HG02840 (cell line): ENCODE data around the gene OR4X2.
"Not testable (repeated sequence)": the region's sequence is repeated elsewhere in the genome, so short reads cannot be mapped to it uniquely, and the experiment has no call there.

Experiments
- ATAC-seq: cut with Tn5 transposase; IDR thresholded peaks from one replicate; pipeline ENCODE4 v1.9.1; 2021; ENCODE audit warnings: mild to moderate bottlenecking, moderate library complexity, moderate number of reproducible peaks; ENCODE audit not compliant: unreplicated experiment, low FRiP score

Gene OR4X2, protein sequence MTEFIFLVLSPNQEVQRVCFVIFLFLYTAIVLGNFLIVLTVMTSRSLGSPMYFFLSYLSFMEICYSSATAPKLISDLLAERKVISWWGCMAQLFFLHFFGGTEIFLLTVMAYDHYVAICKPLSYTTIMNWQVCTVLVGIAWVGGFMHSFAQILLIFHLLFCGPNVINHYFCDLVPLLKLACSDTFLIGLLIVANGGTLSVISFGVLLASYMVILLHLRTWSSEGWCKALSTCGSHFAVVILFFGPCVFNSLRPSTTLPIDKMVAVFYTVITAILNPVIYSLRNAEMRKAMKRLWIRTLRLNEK

DNA sequence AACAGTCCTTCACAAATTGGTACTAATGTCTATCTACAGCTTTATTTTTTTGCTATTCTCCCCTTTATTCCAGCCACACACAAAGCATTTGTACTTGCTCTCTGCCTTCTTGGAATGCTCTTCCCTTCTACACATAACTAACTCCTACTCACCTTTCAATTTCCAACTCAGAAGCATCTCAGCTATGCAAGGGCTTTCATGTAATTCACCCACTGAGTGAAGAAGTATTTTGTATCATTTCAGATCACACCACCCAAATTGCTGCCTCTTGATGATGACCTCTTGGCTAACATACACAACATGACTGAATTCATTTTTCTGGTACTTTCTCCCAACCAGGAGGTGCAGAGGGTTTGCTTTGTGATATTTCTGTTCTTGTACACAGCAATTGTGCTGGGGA, at the start of gene OR4X2:
OR4X2 (plus strand) TSS at position 301 of the 400 bp plus-strand sequence; CDS start at position 301, 0 bp downstream.
- ATAC-seq, result no peak

DNA sequence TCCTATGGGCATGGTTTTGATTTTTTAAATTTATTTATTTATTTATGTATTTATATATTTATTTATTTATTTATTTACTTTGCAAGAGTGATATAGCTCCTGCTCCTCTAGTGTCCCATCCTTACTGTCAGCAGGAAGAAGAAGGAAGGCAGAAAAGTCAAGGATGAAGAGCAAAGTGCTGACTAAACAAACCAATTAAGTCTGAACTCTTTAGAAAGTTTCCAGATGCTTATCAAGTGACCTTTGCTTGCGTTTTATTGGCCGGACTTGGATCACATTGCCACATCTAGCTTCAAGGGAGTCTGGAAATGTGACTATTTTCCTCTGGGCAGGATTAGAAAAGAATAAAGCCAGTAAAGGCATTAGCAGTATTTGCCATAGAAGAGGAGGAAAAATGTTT, 37.0 kb upstream of the OR4X2 start:
- ATAC-seq, result no peak

DNA sequence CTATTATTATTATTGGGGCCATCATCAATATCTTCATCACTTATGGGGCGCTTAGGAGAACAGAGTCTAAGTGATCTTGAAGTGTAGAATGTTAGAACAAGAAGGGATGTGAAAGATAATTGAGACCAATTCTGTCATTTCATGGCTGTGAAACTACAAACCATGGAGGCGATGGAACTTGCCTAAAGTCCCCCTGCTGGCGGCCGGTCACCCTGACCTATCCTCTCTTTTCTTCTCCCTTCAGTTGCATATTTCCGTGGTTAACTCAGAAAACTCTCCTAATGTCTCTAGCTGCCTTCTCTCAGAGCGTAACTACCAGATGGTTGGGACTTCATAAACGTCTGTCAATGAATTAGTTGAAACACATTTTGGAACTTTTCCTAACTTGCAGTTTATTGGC, 34.9 kb upstream of the OR4X2 start:
- no peak for ATAC-seq

DNA sequence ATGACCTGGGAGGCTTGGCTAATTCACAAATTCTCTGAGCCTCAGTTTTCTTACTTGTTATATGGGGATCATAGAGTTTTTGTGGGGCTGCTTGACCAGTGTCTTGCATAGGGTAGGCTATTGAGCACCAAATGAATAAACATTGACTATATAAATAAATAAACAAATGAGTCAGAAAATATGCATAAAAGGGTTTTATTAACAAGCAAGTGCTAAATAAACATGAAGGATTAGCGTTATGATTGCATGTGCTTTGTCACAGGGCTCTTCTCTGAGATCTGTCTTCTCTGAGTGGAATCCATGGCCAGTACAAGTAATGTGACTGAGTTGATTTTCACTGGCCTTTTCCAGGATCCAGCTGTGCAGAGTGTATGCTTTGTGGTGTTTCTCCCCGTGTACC, 28.4 kb upstream of the OR4X2 start, which contains the start of gene OR4B1:
OR4B1 (plus strand) TSS at position 301 of the 400 bp plus-strand sequence; CDS start at position 301, 0 bp downstream.
- ATAC-seq, result no peak

DNA sequence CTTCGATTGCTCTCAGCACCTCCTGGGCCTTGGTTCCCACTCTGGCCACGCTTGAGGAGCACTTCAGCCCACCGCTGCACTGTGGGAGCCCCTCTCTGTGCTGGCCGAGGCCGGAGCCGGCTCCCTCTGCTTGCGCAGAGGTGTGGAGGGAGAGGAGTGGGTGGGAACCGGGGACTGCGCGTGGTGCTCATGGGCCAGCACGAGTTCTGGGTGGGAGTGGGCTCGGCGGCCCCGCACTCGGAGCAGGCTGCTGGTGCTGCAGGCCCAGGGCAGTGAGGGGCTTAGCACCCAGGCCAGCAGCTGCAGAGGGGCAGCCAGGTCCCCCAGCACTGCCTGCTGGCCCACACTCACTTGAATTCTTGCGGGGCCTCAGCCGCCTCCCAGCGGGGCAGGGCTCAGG, 16.1 kb upstream of the OR4X2 start:
- ATAC-seq, result no peak

DNA sequence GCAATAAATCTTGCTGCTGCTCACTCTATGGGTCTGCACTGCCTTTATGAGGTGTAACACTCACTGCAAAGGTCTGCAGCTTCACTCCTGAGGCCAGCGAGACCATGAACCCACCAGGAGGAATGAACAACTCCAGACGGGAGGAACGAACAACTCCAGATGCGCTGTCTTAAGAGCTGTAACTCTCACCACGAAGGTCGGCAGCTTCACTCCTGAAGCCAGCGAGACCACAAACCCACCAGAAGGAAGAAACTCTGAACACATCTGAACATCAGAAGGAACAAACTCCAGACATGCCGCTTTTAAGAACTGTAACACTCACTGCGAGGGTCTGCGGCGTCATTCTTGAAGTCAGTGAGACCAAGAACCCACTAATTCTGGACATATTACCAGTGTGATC, 14.8 kb upstream of the OR4X2 start:
- not testable (repeated sequence) for ATAC-seq

DNA sequence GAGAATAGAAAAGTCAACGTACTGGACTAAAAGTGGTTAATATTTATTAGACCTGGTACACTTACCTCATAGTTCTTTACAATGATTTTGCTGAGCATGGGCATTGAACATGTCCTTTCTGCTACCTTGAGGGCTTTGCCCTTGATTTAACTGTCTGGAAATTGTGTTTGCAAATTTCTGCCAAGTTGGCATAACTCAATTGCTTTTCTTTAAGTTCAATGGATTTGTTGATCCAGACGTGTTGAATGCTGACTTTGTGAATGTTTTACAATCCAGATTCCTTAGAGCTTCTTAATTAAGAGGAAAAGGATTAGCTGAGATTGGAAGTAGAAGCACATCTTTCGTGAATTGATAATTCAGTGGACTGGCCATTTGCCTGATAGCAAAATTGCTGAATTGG, 7.2 kb upstream of the OR4X2 start:
- no peak for ATAC-seq

DNA sequence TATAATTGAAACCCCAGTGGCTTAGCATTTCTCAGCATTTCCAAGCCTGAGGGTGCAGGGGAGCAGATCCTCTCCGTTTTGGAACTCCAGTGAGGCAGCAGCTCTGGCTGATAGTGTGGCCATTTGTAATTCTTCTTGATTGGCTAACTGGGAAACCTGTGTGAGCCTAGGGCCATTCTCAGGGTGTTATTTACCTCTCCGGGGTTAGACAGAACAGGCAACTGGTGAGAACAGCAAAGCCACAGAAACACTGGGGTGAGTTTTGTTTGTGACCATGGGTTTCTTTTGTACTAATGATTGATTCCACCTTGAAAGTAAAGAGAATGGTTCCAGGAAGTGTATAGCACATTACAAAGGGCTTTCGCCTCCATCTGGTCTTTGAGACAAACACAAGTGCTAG, 2.4 kb upstream of the OR4X2 start:
- no peak for ATAC-seq

DNA sequence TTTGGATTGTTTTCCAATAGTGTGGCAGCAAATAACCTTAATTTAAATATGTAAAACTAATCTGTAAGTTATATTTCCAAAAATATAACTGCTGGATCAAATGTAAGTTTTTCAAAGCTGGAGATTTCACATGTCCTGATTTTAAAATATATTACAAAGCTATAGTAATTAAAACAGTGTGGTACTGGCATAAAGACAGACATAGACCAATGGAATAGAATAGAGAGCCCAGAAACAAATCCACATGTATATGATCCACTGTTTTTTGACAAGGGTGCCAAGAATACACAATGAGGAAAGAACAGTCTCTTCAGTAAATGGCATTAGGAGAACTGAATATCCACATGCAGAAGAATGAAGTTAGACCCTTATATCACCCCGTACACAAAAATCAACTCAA, 4.0 kb downstream of the OR4X2 start:
- no peak for ATAC-seq

DNA sequence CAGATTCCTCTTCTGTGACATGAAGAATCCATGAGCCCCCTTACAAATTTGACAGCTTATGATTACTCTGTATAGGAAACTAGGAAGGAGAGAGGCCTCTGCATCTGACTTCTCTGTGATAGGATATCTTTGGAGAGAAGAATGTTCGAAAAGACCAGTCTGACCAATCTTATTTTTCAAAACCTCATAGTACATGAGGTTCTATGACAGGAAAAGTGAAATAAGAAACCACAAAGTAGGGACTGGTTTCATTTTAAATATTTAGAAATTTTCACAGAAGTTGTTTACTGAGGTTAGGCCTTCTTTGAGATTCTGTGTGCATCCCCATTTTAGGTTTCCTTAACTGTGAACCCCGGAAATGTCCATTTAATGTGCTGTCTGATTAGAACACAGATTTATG, 16.7 kb downstream of the OR4X2 start:
- no peak for ATAC-seq

DNA sequence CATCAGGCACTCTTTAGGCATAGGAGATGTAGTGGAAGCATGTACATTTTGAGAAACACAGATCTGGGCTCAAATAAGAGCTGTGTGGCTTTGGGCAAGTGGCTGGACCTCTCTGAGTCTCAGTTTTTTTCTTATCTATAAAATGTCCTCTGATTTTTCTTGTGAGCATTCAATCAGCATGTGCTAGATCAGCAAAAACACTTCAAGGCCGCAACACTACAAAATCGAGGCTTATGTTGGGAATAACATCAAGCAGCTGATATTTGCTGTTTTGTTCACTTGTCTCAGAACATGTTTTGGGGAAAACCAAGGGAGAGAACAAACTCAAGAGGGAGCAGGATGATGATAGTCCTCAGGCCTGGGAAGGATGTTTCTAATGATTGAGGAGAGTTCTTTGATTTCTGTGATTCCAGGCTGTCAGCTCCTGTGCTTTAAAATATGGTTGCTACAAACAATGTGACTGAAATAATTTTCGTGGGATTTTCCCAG, 18.6 kb downstream of the OR4X2 start, which contains the start of gene OR4X1:
OR4X1 (plus strand) TSS at position 439 of the 489 bp plus-strand sequence; CDS start at position 439, 0 bp downstream.
- no peak for ATAC-seq

DNA sequence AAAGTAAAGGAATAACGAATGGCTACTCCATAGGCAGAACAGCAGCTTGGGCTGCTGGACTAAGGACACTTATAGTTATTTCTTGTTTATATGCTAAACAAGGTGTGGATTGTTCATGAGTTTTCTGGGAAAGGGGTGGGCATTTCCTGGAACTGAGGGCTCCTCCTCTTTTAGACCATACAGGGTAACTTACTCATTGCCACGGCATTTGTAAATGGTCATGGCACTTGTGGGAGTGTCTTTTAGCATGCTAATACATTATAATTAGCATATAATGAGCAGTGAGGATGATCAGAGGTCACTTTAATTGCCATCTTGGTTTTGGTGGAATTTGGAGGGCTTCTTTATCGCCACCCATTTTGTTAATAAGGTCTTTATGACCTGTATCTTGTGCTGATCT, 25.7 kb downstream of the OR4X2 start:
- no peak for ATAC-seq

DNA sequence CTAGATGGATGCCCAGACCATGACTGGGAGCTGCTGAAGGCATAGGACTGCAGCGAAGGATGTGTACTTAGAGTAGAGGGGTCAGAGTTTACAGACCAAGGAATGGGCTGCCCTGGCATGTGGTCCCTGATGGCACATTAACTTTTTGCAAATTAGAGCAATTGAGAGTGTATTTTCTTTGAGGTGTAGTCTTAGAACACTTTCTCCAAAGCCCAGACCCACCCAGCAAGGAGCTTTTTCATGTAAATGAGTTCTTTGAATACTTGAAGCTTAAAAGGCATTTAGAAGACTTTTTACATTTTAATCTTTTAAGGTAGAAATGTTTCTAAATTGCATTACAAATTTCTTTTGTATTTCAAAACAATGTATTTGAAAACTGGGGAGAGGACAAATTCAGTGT, 27.7 kb downstream of the OR4X2 start:
- no peak for ATAC-seq
